HepG2 (cell line): ENCODE results near the gene CGNL1. TPM values are rescaled to one million over a fixed set of nuclear protein-coding genes. Genes with fewer than 3 reads are reported as not detected.

Experiments
- ARID5B ChIP-seq: IDR thresholded peaks from 2 replicates; pipeline ENCODE4 v1.4.0; 2020; ENCODE audit warnings: mild to moderate bottlenecking, missing genetic modification reagents
- BATF2 ChIP-seq: sonication (generic); formaldehyde crosslinking; IDR thresholded peaks from 2 replicates; pipeline ENCODE4 v1.8.0; 2022; ENCODE audit warnings: mild to moderate bottlenecking, missing genetic modification reagents, moderate library complexity
- HNF1A ChIP-seq, 2 experiments: sonication (generic) in 1 of 2; formaldehyde crosslinking in 1 of 2; IDR thresholded peaks; 2 replicates each; pipeline versions ENCODE4 v1.4.0 to v1.6.1; 2016 to 2020; ENCODE audit warnings: borderline replicate concordance in 1 of 2, low read depth in 1 of 2, mild to moderate bottlenecking in 1 of 2, missing genetic modification reagents in 1 of 2
- KLF12 ChIP-seq: sonication (generic); formaldehyde crosslinking; IDR thresholded peaks from 2 replicates; pipeline ENCODE4 v1.4.0; 2020; ENCODE audit warnings: missing genetic modification reagents, borderline replicate concordance
- KLF9 ChIP-seq: IDR thresholded peaks from 2 replicates; pipeline ENCODE4 v1.6.1; 2016; ENCODE audit warnings: low read depth
- NFYB ChIP-seq: sonication (generic); formaldehyde crosslinking; IDR thresholded peaks from 2 replicates; pipeline ENCODE4 v1.4.0; 2020; ENCODE audit warnings: missing genetic modification reagents
- RCOR2 ChIP-seq: IDR thresholded peaks from 2 replicates; pipeline ENCODE4 v1.6.1; 2016; ENCODE audit warnings: missing biosample characterization, missing genetic modification reagents
- RFXAP ChIP-seq: sonication (generic); formaldehyde crosslinking; IDR thresholded peaks from 2 replicates; pipeline ENCODE4 v1.4.0; 2020; ENCODE audit warnings: missing genetic modification reagents, borderline replicate concordance
- SYNCRIP ChIP-seq: fragments of 200-400 bp; formaldehyde crosslinking; IDR thresholded peaks from 2 replicates; pipeline ENCODE4 v1.6.1; 2018; ENCODE audit warnings: mild to moderate bottlenecking, low read depth, low read length; ENCODE audit not compliant: insufficient read depth
- U2AF1 ChIP-seq: fragments of 200-400 bp; formaldehyde crosslinking; optimal IDR thresholded peaks from 2 replicates; pipeline ENCODE3; 2017; ENCODE audit warnings: mild to moderate bottlenecking, low read depth, low read length
- ZBTB33 ChIP-seq: sonication (generic); formaldehyde crosslinking; IDR thresholded peaks from 2 replicates; pipeline ENCODE4 v1.4.0; 2020; ENCODE audit warnings: missing genetic modification reagents
- ZFP36 ChIP-seq: fragments of 150-350 bp; IDR thresholded peaks from 2 replicates; pipeline ENCODE4 v1.6.1; 2018; ENCODE audit warnings: borderline replicate concordance, low read length, low read depth; ENCODE audit not compliant: partially characterized antibody
- ZNF367 ChIP-seq: sonication (generic); formaldehyde crosslinking; IDR thresholded peaks from 2 replicates; pipeline ENCODE4 v1.4.0; 2020; ENCODE audit warnings: missing genetic modification reagents, borderline replicate concordance
- ZNF547 ChIP-seq: sonication (generic); formaldehyde crosslinking; IDR thresholded peaks from 2 replicates; pipeline ENCODE4 v1.5.1; 2020; ENCODE audit warnings: mild to moderate bottlenecking, missing genetic modification reagents
- ZNF816 ChIP-seq: sonication (generic); formaldehyde crosslinking; IDR thresholded peaks from 2 replicates; pipeline ENCODE4 v1.8.0; 2022; ENCODE audit warnings: missing genetic modification reagents, mild to moderate bottlenecking, borderline replicate concordance
- polyA plus RNA-seq, 8 experiments: library from polyadenylated mRNA; depleted of rRNA in 3 of 8; stranded (reverse) in 7 of 8; unstranded in 1 of 8; fragments of >200 nt; fragmentation: Illumina TruSeq in 4 of 8; extraction: Trizol in 4 of 8; gene quantifications; 2 replicates each; pipeline versions ENCODE4 v1.2.1 to v1.2.3, GENCODE V29; 2011 to 2016; ENCODE audit warnings: low read depth in 4 of 8, missing spikeins in 1 of 8, mixed read lengths in 1 of 8; ENCODE audit not compliant: insufficient read depth in 1 of 8
- total RNA-seq, 5 experiments: library from RNA; depleted of rRNA; stranded (reverse); fragments of >200 nt; fragmentation: Illumina TruSeq; extraction: Trizol; gene quantifications; 2 replicates each; pipeline ENCODE4 v1.2.3, GENCODE V29; 2016; ENCODE audit warnings: low read depth in 1 of 5

CGNL1 gene
- total and polyA plus RNA-seq, 2 of the 13 experiments (the other 11 are each of a cell fraction or from before 2014, with no cell fraction given) = 5.6 to 15.6 TPM

- peak; percentile 67 for TF ChIP-seq ARID5B (CRISPR knock-in tag)
- TF ChIP-seq KLF9 (CRISPR knock-in tag) = no peak
- TF ChIP-seq ZNF367 (CRISPR knock-in tag) = no peak
- no peak for TF ChIP-seq U2AF1
- TF ChIP-seq ZBTB33 (CRISPR knock-in tag) = no peak
- TF ChIP-seq ZNF547 = no peak
- TF ChIP-seq BATF2 (CRISPR knock-in tag) = no peak
- TF ChIP-seq ZFP36 = no peak
- TF ChIP-seq ZNF816 (CRISPR knock-in tag) = no peak
- TF ChIP-seq KLF12 (CRISPR knock-in tag) = no peak
- TF ChIP-seq RFXAP (CRISPR knock-in tag) = no peak
- TF ChIP-seq HNF1A (IDR thresholded peaks at IDR 0.05; ENCODE audit: low read depth) = no peak
- no peak for TF ChIP-seq HNF1A (CRISPR knock-in tag; IDR thresholded peaks at IDR 0.05; ENCODE audit: borderline replicate concordance)
- no peak for TF ChIP-seq SYNCRIP
- no peak for TF ChIP-seq NFYB (CRISPR knock-in tag)
- TF ChIP-seq RCOR2 (CRISPR knock-in tag) = peak; percentile 63; the same call in 1 of the 2 replicates
These were observed 15.2 kb downstream of the CGNL1 start (continued) for GRCh38 chr15:57391537-57391936.
